HG03159 (cell line): ENCODE data around the gene SELENOP.
"Not testable (repeated sequence)": the region's sequence is repeated elsewhere in the genome, so short reads cannot be mapped to it uniquely, and the experiment has no call there.

Experiments used
- ATAC-seq: cut with Tn5 transposase; IDR thresholded peaks from one replicate; pipeline ENCODE4 v1.9.1; 2021; ENCODE audit warnings: mild to moderate bottlenecking, moderate library complexity; ENCODE audit not compliant: unreplicated experiment

The SELENOP gene

GRCh38 chr5:42826757-42827515 lies 15.2 kb upstream of the SELENOP start:
- no peak for ATAC-seq

GRCh38 chr5:42825422-42826148 lies 13.9 kb upstream of the SELENOP start:
- ATAC-seq: no peak

- no peak for ATAC-seq
These were observed 12.8 kb upstream of the SELENOP start for GRCh38 chr5:42824347-42824976.

- no peak for ATAC-seq
These were observed 10.9 kb upstream of the SELENOP start for GRCh38 chr5:42822548-42822947.

GRCh38 chr5:42819745-42820144 lies 8.1 kb upstream of the SELENOP start:
- ATAC-seq: no peak

GRCh38 chr5:42816546-42816945 lies 4.9 kb upstream of the SELENOP start:
- ATAC-seq: not testable (repeated sequence)

GRCh38 chr5:42813533-42813932 lies 1.8 kb upstream of the SELENOP start:
- ATAC-seq: no peak

- ATAC-seq: no peak
These were observed 928 bp upstream of the SELENOP start for GRCh38 chr5:42812620-42813019.

- ATAC-seq: no peak
These were observed 680 bp downstream of the SELENOP start for GRCh38 chr5:42810834-42811590.

GRCh38 chr5:42808888-42809611 lies 2.6 kb downstream of the SELENOP start:
- ATAC-seq: no peak

- no peak for ATAC-seq
These were observed 3.8 kb downstream of the SELENOP start for GRCh38 chr5:42807722-42808447.

- no peak for ATAC-seq
These were observed 4.9 kb downstream of the SELENOP start for GRCh38 chr5:42806701-42807262.

GRCh38 chr5:42806004-42806700 lies 5.5 kb downstream of the SELENOP start:
- ATAC-seq: no peak

GRCh38 chr5:42804717-42805339 lies 6.9 kb downstream of the SELENOP start:
- ATAC-seq: no peak

- ATAC-seq: no peak
These were observed 10.1 kb downstream of the SELENOP start for GRCh38 chr5:42801516-42802166.

- ATAC-seq: no peak
These were observed 10.9 kb downstream of the SELENOP start for GRCh38 chr5:42800748-42801330.

- no peak for ATAC-seq
These were observed 12.0 kb downstream of the SELENOP start for GRCh38 chr5:42799668-42800114.

- ATAC-seq: no peak
These were observed 12.5 kb downstream of the SELENOP start for GRCh38 chr5:42799241-42799608.
